NK-92 (cell line): ENCODE data around the gene TEAD1.

Source experiments
- DNase-seq: peaks from one replicate; lab custom pipeline; 2025; ENCODE audit not compliant: unreplicated experiment; lab: John Stamatoyannopoulos, UW

Gene TEAD1

DNA sequence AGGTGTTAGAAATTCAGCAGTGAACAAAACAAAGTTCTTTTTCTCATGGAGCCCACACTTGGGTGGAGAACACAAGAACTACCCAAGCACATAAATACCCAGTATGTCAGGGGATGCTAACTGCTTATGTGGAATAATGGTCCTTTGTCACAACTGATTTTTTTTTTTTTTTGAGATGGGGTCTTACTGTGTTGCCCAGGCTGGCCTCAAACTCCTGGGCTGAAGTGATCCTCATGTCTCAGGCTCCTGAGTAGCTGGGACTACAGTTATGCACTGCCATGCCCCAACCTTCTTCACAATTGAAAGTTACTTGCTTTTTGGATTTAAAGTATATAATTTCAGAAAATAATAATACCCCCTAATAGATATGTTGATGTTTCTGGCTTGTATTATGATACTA lies 212.3 kb downstream of the TEAD1 start:
- DNase-seq = no peak

DNA sequence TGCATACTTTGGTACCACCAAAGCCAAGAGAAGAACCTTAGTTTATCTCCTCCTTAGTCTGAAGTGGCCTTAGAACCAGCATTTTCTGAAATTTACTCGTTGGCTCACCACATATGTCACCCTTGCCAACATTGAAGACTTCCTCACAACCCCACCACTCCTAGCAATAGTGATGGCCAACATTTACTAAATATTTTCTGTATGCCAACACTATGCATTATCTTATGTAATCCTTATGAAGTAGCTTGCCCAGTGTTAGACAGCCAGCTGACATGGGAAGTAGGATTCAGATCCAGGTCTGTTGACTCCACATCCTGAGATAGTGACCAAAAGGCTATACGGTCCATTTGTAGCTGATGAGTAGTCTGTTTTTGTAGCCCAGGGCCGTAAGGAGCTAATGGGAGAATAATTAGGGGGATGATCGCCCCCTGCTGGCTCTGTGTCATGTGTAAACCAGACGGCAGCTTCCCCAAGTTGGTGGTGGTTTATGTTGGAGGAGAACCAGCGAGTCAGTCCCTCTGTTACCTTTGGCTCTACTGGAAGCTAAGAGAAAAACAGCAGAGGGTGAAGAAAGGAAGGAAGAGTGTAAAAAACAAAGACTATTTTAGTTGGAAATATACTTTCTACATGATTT lies 214.4 kb downstream of the TEAD1 start:
- no peak for DNase-seq

DNA sequence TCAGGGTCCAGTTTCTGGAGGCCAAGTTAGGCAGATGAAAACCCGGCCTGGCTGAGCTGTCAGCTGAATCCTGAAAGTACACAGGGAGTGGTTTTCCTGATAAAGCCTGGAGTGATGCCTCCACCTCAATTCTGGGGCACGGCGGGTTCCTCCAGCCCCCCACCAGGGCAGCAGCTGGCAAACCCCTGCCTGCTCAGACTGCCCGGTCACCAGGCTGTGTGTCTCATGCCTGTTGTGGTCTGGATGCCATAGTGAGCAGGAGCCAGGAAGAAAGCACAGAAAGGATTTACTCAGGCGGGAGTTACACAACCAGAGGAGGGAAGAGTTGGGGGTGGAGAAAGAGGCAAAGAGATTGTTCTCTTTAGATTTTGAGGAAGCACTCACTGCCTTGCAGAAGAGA lies 215.0 kb downstream of the TEAD1 start:
- DNase-seq = no peak

DNA sequence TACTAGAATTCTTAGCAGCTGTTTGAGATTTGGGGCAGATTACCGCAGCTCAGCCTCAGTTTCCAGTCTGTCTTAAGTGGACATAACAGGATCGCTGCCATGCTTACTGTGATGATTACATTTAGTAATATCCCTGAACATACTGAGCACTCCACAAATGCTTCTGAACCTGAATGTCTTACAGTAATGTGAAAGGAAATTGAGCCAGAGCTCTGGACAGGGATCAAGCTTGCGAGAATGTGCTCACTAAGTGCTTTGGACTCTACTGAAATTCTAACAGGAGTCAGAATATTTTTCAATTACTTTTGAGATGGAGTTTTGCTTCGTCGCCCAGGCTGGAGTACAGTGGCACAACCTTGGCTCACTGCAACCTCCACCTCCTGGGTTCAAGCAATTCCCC lies 216.3 kb downstream of the TEAD1 start:
- DNase-seq = no peak

DNA sequence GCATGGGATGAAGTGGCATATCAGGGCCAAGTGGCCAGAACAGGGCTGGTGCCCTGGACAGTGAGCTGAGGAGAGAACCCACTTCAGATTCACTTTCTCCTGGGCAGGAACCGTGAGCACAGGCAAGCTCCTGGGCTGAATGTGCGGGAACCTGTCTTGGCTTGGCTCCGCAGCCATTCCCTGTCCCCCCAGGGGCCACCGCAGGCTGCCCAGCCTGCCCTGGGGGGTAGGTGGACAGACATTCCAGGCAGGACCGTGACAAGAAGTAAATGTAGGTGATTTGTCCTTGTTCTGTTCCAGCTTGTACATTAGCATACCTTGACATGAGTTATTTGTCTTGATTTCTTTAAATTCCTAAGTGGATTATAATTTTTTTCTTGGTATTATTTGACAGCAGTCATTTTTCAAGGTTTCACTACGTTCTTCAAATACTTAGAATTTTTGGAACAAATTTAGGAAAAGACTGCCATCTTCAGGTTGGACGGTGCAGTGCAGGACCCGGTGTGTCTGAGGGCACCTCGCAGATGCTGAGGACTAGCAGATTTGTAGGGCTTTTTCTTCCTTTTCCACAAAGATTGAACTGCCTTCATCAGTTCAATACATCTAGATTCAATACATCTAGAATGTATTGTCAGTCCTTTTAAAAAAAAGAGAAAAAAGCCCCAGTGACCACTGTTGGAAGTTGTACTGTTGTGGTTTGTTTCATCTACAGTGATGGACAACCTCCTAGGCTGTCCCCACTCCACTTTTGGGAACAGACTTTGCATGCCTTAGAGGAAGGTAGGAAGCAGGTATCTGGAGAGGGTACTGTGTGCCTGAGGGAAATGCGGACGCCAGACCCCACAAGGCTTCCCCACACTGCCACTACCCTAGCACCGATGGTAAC lies 219.8 kb downstream of the TEAD1 start:
- no peak for DNase-seq

DNA sequence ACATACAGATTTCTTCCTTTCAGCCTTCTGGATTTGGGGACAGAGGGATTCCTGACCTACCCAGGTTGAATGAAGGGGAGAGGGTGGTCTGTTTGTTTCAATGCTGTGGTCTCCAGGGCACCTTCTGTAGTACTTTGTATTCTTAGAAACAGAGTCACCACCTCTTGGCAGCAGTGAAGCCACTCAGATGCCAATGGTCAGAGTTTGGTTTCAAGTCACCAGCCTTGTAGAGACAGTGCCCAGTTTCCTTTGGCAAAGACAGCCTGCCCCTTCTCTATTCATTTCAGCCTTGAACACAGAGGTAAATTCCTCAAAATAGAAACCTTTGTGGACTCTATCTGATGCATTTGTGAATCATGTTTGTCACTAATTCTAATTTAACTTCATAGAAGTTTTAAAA lies 223.2 kb downstream of the TEAD1 start:
- DNase-seq = no peak

DNA sequence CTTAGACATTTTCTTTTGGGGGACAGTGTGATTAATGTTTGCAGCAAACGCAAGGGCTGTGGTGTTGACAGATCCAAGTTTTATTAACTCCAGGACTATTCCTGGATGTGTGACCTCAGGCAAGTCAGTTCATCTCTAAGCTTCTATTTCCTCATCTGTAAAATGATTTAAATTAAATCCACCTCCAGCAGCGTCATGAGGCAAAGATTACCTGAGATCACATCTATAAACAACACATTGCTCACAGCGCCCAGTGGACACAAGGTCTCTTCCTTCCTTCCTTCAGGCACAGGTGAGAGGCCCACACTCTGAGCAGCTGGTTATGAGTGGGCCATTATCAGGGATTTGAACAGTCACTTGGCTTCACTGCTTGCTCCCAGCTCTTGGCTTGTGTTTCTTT lies 223.6 kb downstream of the TEAD1 start:
- DNase-seq = no peak

DNA sequence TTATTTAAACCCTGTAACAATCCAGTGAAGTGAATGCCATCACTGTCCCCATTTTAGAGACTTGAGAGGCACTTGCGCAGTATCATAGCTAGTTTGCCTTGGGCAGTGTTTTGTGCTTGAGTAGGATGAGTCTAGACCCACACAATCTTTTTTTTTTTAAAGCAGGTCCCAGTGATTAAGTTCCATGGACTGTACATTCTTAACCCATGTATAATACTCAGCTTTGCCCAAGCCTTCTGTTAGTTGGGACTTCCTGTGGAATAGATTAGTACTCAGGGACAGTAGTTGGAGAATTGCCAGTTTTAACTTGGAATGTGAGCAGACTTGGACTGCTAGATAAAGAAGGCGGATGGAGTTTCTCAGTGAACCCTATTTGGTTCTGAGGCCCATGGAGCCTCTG lies 226.3 kb downstream of the TEAD1 start:
- DNase-seq = no peak

DNA sequence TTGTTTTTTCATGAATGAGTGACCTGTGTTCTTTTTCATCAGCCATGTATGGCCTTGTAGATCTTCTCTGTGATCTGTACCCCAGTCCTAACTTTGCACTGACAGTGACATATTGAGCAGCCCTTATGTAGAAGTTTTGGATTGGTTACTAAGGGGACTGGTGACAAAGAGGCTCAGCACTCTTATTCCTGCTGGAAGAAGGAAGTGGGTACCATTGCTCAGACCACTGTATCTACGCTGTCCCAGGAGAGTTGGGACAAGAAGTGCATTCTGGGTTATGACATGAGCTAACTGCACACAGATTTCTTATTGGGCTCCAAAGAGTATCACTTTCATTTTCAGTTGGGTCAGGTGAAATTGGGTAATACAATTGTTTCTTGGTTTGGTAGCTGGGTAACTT lies 227.1 kb downstream of the TEAD1 start:
- no peak for DNase-seq

DNA sequence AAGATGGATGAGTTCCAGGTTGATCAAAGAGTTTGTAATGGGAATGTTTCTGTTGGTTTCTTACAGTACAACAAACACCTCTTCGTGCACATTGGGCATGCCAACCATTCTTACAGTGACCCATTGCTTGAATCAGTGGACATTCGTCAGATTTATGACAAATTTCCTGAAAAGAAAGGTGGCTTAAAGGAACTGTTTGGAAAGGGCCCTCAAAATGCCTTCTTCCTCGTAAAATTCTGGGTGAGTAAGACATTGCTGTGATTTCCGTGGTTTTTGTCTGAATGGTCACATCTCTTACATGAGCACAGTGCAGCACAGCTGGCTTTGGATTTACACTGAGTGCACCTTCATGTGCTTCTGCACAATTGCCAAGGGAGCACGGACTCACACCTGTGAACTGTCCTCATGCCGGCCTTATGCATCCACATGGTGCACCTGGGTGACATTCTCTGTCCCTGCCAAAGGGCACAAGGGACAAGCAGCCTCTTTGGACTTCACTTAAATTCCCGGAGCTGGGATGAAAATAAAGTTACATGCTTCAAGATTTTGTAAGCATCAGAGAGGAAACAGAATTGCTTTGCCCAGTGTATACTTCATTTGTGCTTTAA lies 227.8 kb downstream of the TEAD1 start:
- no peak for DNase-seq

DNA sequence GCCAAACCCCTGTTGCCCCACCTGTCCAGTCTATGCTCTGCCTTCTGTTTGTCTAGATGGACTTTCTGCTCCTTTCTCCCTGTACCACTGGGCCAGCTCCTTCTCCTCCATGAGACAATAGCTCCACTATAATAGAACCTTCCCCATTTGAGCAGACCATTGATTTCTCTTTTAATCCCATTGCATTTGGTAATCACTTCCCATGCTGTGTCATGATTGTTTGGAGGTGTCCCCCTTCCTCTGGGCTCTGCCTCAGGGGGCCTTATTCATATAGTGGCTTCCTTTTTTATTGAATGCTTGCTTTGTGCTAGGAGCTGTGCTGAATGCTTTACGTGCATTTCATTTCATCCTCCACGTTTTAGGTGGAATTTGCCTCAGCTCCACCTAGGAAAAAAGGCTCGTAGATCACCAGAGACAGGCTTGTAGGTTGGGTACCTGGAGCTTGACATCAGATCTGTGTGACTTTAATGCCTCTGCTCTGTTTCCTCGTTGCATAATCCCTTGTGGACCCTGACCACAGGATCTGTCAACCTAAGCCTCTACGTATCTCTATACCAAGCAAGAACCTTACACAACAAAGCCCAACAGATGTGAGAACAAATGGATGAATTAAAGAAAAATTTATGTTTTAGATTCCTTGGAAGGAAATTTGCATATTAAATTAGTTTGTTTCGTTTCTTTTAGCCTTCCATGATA lies 228.7 kb downstream of the TEAD1 start:
- DNase-seq = no peak

DNA sequence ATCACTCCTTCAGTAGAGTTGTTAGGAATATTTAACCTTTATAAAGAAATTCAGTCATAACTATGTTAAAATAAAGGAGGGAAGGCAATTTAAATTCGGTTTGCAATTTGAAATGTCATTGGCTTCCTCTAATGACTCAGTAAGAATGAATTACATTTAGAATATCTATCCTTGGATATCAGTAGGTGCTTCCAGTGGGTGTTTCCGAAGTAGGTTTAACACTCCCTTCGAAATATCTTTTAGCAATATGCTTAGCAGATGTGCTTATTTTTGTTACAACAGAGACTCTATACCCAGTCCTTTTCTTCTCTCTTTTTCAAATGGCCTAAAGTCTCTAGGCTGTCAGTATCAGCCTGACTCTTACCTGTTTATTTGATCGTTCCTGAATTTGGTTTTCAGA lies 231.2 kb downstream of the TEAD1 start:
- no peak for DNase-seq

DNA sequence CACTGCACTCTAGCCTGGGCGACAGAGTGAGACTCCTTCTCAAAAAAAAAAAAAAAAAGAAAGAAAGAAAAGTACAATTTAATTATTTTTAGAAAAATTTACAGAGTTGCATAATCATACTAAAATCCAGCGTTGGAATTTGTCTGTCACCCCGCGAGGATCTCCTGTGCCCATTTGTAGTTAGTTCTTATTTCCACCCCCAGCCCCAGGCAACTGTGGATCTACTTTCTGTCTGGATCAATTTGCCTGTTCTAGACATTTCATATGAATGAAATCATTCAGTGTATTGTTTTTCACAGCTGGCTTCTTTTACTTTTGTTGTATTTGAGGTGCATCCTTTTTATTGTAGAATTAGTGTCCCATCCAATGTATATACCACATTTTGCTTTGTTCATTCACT lies 232.3 kb downstream of the TEAD1 start:
- no peak for DNase-seq

DNA sequence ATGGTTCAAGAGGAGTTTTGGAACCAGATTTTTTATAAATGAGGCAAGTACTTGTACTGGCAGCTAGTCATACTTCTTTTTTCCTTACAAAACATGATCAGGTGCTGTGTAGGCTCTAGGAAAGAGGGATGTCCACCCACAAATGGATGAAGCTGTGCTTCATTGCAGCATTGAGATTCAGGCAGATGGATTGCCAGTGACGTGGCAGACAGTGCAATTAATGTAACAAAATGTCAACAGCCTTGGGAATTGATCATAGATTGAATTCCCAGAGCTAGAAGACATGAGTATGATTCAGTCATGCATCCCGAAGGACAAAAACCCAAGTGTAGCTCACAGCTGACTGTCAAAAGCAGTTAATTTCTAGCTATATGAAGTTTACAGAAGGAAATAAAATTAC lies 235.7 kb downstream of the TEAD1 start:
- DNase-seq = no peak

DNA sequence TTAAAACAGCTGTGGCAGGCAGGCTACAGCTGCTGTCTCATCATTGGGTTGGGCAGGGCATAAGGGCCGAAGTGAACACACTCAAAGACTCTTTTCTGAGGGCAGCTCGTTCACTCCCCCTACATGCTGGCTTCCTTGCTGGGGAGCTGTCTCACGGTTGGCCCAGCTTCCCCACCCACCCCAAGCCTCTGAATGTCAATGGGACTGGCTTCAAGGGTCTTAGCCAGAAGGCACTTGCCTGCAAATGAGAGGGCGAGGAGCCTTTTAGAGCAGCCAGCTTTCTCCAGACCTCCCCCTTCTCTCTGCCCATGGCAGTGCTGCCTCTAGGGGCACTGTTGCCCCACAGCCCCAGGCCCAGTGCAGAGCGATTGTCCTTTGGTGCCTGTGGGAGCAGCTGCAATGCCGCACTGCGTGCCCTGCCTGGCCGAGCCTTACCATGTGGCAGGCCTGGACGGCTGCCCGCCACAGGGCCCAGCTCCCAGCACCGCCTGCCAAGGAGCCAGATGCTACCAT lies 240.2 kb downstream of the TEAD1 start:
- DNase-seq = no peak

DNA sequence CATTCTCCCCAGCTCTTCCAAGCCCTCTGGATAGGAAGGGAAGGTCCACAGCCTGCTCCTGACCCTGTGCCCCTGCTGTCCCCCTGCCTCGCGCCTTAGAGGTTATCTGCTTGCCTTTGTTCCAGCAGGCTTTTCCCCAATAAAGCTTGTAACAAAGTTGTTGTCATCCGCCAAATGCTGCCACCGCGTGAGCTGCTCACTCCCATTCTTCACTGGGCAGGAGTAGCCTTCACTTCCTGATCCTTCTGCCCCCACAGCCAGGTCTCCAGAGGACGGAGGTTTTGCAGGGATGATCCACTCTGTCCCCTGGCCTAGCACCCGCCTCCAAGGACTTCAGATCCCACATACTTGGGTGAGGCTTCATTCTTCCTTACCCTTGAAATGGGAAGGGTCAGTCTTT lies 240.9 kb downstream of the TEAD1 start:
- DNase-seq = no peak

DNA sequence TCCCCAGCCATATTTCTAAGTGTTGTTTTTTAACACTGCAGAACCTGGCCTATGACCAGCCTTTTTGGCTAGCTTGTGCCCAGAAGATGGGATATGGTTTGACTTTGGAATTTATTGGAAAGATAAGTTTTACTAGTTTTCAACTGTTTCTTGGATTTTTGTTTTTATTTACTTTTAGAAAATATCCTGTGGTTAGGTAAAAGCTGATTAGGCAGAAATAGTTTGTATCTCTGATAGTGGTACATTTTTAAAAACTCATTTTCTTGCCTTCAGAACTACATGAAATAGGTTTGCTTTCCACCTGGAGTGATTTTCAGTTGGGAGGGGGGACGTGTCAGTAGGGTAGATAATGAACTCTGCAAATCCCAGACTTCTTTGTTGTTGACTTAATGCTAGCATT lies 243.6 kb downstream of the TEAD1 start:
- no peak for DNase-seq

DNA sequence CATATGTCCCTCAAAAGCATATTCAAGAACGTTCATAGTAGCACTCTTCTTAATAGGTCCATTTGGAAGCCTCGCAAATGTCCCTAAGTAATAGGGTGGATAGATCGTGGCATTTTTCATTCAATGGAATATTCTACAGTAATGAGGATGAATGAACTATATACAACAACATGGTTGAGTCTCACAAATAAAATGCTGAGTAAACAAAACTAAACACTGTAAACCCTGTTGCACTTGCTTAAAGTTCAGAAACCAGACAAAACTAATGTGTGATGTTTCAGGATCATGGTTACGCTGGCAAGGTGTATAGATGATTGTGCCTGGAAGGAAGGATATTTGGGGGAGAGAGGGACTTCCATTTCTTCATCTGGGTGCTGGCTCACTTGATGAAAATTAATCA lies 244.4 kb downstream of the TEAD1 start:
- DNase-seq = no peak

DNA sequence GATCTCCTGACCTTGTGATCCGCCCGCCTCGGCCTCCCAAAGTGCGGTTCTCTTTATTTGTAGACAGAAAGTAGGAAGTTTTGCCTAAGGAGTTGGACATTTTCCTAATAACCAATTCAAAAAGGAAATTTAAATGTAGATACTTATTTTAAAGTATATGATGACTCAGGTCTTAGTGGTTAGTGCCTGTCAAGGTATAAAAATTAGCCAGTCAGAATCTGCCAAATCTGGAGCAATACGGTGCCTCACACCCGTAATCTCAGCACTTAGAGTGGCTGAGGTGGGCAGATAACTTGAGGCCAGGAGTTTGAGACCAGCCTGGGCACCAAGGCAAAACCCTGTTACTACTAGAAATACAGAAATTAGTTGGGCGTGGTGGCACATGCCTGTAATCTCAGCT lies 248.2 kb downstream of the TEAD1 start:
- no peak for DNase-seq

DNA sequence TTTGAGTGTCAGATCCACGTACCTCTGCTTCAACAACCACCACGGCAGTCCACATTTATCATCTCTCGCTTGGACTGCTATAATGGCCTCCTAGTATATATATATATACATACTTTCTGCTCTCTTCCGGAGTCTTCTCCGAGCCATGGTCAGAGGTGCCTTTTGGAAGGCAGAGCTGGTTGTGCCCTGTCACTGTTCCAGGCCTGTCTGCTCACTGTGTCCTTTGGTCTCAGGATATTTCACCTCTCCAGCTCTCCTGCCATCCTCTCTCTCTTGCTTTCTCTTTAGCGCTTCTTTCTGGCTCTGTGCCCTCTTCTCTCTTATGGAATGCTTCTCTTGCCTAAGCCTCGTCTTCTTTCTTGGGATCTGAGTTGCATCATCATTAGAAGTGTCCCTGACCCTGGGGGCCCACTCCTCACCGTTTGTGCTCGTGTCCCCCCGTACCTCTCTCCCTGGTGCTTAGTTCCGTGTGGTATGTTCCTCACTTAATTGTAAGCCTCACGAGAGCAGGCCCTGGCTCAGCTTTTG lies 248.8 kb downstream of the TEAD1 start:
- no peak for DNase-seq

DNA sequence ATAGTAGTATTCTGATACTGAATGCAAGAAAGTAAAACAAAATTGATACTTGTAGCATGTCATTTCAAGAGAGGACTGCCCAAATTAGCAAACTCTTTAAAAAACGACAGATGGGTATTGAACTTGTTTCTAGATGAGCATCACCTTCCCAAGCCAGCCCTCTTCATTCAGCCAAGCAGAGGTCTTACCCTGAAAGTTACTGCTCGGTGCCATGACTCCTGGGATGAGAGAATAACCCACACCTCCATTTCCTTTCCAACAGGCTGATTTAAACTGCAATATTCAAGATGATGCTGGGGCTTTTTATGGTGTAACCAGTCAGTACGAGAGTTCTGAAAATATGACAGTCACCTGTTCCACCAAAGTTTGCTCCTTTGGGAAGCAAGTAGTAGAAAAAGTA lies 250.4 kb downstream of the TEAD1 start:
- DNase-seq = no peak
